H54 (cell line): Measurements from ENCODE around the gene VPS13A.
A peak's percentile ranks its signal among the peaks of the same experiment; 100 is the strongest.
"Not testable (repeated sequence)": the region's sequence is repeated elsewhere in the genome, so short reads cannot be mapped to it uniquely, and the experiment has no call there.

Source experiments
- DNase-seq: peaks from one replicate; pipeline ENCODE4 v3.0.0; 2011; ENCODE audit warnings: low spot score, mixed read lengths; ENCODE audit not compliant: insufficient read length
- FAIRE-seq: peaks from 3 replicates; lab custom pipeline; 2011; peaks lifted over from hg19 to GRCh38; lab: Jason Lieb, UNC
- POLR2A ChIP-seq: IDR thresholded peaks from 2 replicates; pipeline ENCODE4 v1.6.1; 2011; ENCODE audit warnings: low read depth, mild to moderate bottlenecking, low read length

VPS13A gene

GRCh38 chr9:77399964-77400363 is 222.6 kb downstream of the VPS13A start:
- TF ChIP-seq POLR2A: no peak
- FAIRE-seq: peak; percentile 71
- no peak for DNase-seq

DNA sequence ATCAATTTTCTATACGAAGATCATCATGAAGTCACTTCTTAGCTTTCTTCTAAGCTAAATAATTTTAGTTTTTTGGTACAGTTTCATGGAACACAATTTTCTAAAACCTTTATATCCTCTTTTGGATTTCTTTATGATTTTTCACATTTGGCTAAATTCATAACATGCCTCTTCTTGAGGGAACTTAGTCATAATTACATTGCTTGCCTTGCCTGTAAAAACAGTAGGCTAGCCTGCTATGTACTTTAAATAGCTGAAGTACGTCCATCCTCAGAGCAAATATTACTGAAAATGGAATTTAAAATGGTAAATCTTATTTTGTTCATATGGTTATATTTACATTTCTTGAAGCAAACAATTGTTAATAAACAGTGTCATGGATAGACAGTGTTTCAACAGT is 225.0 kb downstream of the VPS13A start:
- TF ChIP-seq POLR2A: no peak
- DNase-seq (no peak), FAIRE-seq (peak; percentile 91)

- FAIRE-seq (peak; percentile 27), DNase-seq (no peak)
- no peak for TF ChIP-seq POLR2A
Observed at GRCh38 chr9:77403239-77403638, 225.9 kb downstream of the VPS13A start.

DNA sequence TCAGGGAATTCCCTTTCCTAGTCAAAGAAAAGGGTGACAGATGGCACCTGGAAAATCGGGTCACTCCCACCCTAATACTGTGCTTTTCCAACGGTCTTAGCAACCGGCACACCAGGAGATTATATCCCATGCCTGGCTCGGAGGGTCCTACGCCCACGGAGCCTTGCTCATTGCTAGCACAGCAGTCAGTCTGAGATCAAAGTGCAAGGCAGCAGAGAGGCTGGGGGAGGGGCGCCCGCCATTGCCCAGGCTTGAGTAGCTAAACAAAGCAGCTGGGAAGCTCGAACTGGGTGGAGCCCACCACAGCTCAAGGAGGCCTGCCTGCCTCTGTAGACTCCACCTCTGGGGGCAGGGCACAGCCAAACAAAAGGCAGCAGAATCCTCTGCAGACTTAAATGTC is 231.2 kb downstream of the VPS13A start:
- FAIRE-seq, DNase-seq: not testable (repeated sequence)

- TF ChIP-seq POLR2A: no peak
- no peak for DNase-seq
- peak; percentile 98 for FAIRE-seq
Observed at GRCh38 chr9:77417566-77417965, 240.2 kb downstream of the VPS13A start.

GRCh38 chr9:77418226-77418625 is 240.9 kb downstream of the VPS13A start:
- TF ChIP-seq POLR2A: no peak
- DNase-seq (no peak), FAIRE-seq (no peak)

GRCh38 chr9:77420641-77421040 is 243.3 kb downstream of the VPS13A start:
- DNase-seq (no peak), FAIRE-seq (peak; percentile 68)
- no peak for TF ChIP-seq POLR2A

- no peak for TF ChIP-seq POLR2A
- FAIRE-seq: no peak
- no peak for DNase-seq
Observed at GRCh38 chr9:77421506-77422265, 244.4 kb downstream of the VPS13A start.

DNA sequence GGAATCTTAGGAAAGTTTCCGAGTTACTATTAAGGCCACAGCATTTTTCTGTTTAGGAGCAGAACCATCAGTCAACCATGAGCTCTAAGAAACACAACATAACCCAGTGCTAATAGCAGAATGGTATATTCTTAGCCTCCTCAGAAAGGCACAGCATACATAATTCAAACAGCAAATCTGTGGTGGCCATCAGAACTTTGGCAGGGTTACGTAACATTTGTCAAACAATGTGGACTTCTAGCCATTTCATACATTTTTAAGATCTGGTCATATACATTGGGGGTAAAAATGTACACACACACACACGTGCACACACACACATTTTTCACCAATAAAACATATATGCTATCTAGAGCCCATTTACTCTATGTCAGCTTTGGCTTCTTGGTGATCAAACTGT is 245.6 kb downstream of the VPS13A start:
- FAIRE-seq (no peak), DNase-seq (no peak)
- no peak for TF ChIP-seq POLR2A

DNA sequence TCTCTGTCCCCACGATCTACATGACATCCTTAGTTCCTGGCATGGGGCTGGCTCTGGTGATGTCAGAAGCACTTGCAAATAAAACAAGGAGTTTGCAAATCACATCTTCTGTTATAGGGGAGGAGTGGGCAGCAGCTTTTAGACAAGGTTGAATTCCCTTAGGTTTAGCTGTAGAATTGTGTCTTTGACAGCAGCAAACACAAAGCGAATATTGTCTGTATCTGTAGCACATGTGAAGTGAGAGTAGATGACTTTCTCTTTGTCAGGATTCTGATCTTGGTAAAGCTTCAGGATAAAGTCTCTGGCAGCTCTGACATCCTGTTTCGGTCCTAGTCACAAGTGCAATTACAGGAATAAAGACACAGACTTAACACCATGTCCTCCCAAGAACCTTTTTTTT is 246.5 kb downstream of the VPS13A start:
- DNase-seq (no peak), FAIRE-seq (no peak)
- TF ChIP-seq POLR2A: no peak

GRCh38 chr9:77424993-77425392 is 247.7 kb downstream of the VPS13A start:
- peak; percentile 80 for FAIRE-seq
- DNase-seq: no peak
- no peak for TF ChIP-seq POLR2A

- FAIRE-seq: no peak
- TF ChIP-seq POLR2A: no peak
Observed at GRCh38 chr9:77426712-77427111, 249.4 kb downstream of the VPS13A start.

GRCh38 chr9:77427256-77427927 is 250.1 kb downstream of the VPS13A start:
- no peak for FAIRE-seq
- DNase-seq: no peak
- TF ChIP-seq POLR2A: no peak

More at GRCh38 chr9:77426712-77427111, 249.4 kb downstream of the VPS13A start:
- no peak for DNase-seq

GRCh38 chr9:77429928-77430327 is 252.6 kb downstream of the VPS13A start:
- DNase-seq (no peak), FAIRE-seq (no peak)
- no peak for TF ChIP-seq POLR2A

DNA sequence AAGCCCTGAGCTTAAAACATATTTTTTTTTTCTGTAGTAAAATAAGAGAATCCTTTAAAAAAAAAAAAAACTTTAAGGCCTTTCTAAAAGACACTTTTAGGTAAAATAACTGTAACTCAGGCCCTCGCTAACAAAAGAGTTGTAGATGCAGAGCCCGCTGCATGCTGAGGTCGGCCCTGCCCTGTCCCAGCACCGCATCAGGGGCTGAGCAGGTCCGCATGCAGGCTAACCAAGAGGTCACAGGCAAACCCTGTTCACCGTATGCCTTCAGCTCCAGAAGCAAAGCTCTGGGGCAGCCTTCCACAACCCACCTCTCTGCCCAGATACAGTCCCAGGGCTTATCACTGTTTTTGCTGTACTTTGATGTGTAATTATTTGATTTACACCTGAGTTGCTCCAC is 254.7 kb downstream of the VPS13A start:
- TF ChIP-seq POLR2A: no peak
- no peak for FAIRE-seq
- no peak for DNase-seq
